ENCODE data around the gene SNW1. TPM values are rescaled to one million over a fixed set of nuclear protein-coding genes. Genes with fewer than 3 reads are reported as not detected.

Gene SNW1
- total RNA-seq, 3 donors from 2014 or later (not counting 1 experiment from before 2014, with no cell fraction given) = 89.7 to 106 (median 103) TPM

GRCh38 chr14:77707724-77708408 lies 53.1 kb downstream of the SNW1 start, which contains the start of the genes ALKBH1 and SLIRP:
TSS of gene ALKBH1 (minus strand) at chr14:77708023. CDS start at chr14:77708004, 19 bp downstream.
TSS of gene SLIRP (plus strand) at chr14:77708103. CDS start at chr14:77708112, 9 bp downstream.
- intact Hi-C loops (cut with micrococcal nuclease) = loop anchor here (1.0 to 5.0 kb wide), 5 partner anchors 53 to 387 kb away; partner anchors contain the start of genes ADCK1, GSTZ1, POMT2 and SNW1
- Mint-ChIP-seq H3K27me3 (ENCODE audit: low read depth in 2 of 2) (no peaks in the 10 kb centered on the region), H3K4me1 (peaks cover 32 to 37% of the 10 kb centered on the region in 2 donors)

GRCh38 chr14:77707355-77707723 lies 53.6 kb downstream of the SNW1 start:
- ATAC-seq (peak; percentile 33 to 42 (median 34)), DNase-seq (no peak)
- peak overlapping the region; percentile 89 to 91 for H3K27ac Mint-ChIP-seq
- H3K4me3 ChIP-seq (ENCODE audit: low read length) = peak overlapping the region; percentile 88
- no peaks in the 10 kb centered on the region for H3K9me3 Mint-ChIP-seq
- H3K36me3 ChIP-seq (ENCODE audit: control insufficient read depth, insufficient read depth, low read length) = peaks cover 34% of the 10 kb centered on the region
- no peaks in the 10 kb centered on the region for H3K9me3 ChIP-seq (ENCODE audit: control insufficient read depth, insufficient read depth, low read length)
- WGBS (ENCODE audit: insufficient coverage) = 1% methylated on average over 14 of the region's 14 CpGs
- intact Hi-C loops (cut with micrococcal nuclease) = loop anchor here (5.0 kb wide), 1 partner anchor 90 kb away; the partner anchor contains the start of gene SPTLC2
- H3K27ac ChIP-seq (ENCODE audit: low read length) = peak overlapping the region; percentile 30
- peak; percentile 26 for TF ChIP-seq CTCF (IDR thresholded peaks at IDR 0.05)
- H3K27me3 Mint-ChIP-seq (ENCODE audit: low read depth in 2 of 2) = no peaks in the 10 kb centered on the region
- H3K4me3 Mint-ChIP-seq = peak overlapping the region; percentile 97
- no peaks in the 10 kb centered on the region for H3K27me3 ChIP-seq (ENCODE audit: control insufficient read depth, insufficient read depth, low read length)
- H3K4me1 ChIP-seq (ENCODE audit: control insufficient read depth, insufficient read depth, low read length) = peaks cover 13% of the 10 kb centered on the region
- no peaks in the 10 kb centered on the region for H3K36me3 Mint-ChIP-seq
- peaks cover 32 to 37% of the 10 kb centered on the region in 2 donors for H3K4me1 Mint-ChIP-seq

More at GRCh38 chr14:77707724-77708408, 53.1 kb downstream of the SNW1 start, which contains the start of the genes ALKBH1 and SLIRP:
- peak within 1 kb of the TSS; percentile 30 for H3K27ac ChIP-seq (ENCODE audit: low read length)
- DNase-seq (peak; percentile 82 to 93), ATAC-seq (peak; percentile 97 to 99 (median 98))
- no peaks in the 10 kb centered on the region for H3K9me3 ChIP-seq (ENCODE audit: control insufficient read depth, insufficient read depth, low read length)
- TF ChIP-seq CTCF (IDR thresholded peaks at IDR 0.05) = no peak
- H3K27me3 ChIP-seq (ENCODE audit: control insufficient read depth, insufficient read depth, low read length) = no peaks in the 10 kb centered on the region
- H3K9me3 Mint-ChIP-seq = no peaks in the 10 kb centered on the region
- peak within 1 kb of the TSS; percentile 97 for H3K4me3 Mint-ChIP-seq
- no peaks in the 10 kb centered on the region for H3K36me3 Mint-ChIP-seq
- peaks cover 29% of the 10 kb centered on the region for H3K36me3 ChIP-seq (ENCODE audit: control insufficient read depth, insufficient read depth, low read length)
- under 1% methylated on average over 49 of the region's 49 CpGs for WGBS (ENCODE audit: insufficient coverage)
- peaks cover 13% of the 10 kb centered on the region for H3K4me1 ChIP-seq (ENCODE audit: control insufficient read depth, insufficient read depth, low read length)
- H3K4me3 ChIP-seq (ENCODE audit: low read length) = peak within 1 kb of the TSS; percentile 88
- peak within 1 kb of the TSS; percentile 89 to 91 for H3K27ac Mint-ChIP-seq

DNA sequence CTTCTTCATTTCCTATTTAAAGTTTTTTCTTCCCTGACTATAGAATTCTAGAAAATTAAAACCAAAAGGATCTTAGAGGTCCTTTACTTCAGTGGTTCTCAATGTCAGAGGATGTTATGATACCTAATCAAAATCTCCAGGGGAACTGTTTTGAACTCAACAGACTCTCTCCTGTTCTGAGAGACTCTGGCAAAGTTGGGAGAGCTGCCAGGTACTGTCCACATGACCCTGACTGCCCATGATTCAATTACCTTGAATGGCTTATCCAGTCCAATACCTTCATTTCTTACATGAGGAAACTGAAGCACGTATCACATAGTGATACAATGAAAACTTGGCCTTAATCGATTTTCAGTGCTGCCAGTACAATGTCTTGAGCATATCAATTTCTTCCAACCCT lies 69.7 kb downstream of the SNW1 start:
- Histone ChIP-seq H3K27me3 (ENCODE audit: control insufficient read depth, insufficient read depth, low read length) (no peaks in the 10 kb centered on the region), H3K9me3 (ENCODE audit: control insufficient read depth, insufficient read depth, low read length) (no peaks in the 10 kb centered on the region), H3K4me3 (ENCODE audit: low read length) (no peak overlapping the region), H3K4me1 (ENCODE audit: control insufficient read depth, insufficient read depth, low read length) (no peaks in the 10 kb centered on the region), H3K27ac (ENCODE audit: low read length) (no peak overlapping the region), H3K36me3 (ENCODE audit: control insufficient read depth, insufficient read depth, low read length) (peaks cover 54% of the 10 kb centered on the region)
- Mint-ChIP-seq H3K36me3 (peaks cover 11% of the 10 kb centered on the region), H3K9me3 (no peaks in the 10 kb centered on the region), H3K27me3 (ENCODE audit: low read depth in 2 of 2) (no peaks in the 10 kb centered on the region), H3K27ac (no peak overlapping the region), H3K4me1 (peaks cover 0 to 5% of the 10 kb centered on the region in 2 donors), H3K4me3 (no peak overlapping the region)
- WGBS (ENCODE audit: insufficient coverage) = 100% methylated on average over 2 of the region's 2 CpGs
- intact Hi-C loops (cut with micrococcal nuclease) = no loop called here
- no peak for DNase-seq
- no peak for ATAC-seq
- TF ChIP-seq CTCF (IDR thresholded peaks at IDR 0.05) = no peak
